K562 (cell line): ENCODE results near the gene ABHD8. TPM values are rescaled to one million over a fixed set of nuclear protein-coding genes. Genes with fewer than 3 reads are reported as not detected.
A peak's percentile ranks its signal among the peaks of the same experiment; 100 is the strongest.

Experiments used
- BRCA1 ChIP-seq, 2 experiments: fragments of 450-650 bp in 1 of 2; sonication (generic) in 1 of 2; formaldehyde crosslinking in 1 of 2; IDR thresholded peaks; 2 replicates each; pipeline versions ENCODE4 v1.5.0 to v1.6.1; 2017 to 2020; ENCODE audit warnings: mild to moderate bottlenecking in 1 of 2, missing genetic modification reagents in 1 of 2
- COPS2 ChIP-seq: fragments of 450-650 bp; conservative IDR thresholded peaks from 2 replicates; pipeline ENCODE4 v1.6.1; 2016; ENCODE audit warnings: mild to moderate bottlenecking, moderate library complexity
- ERF ChIP-seq: fragments of 450-650 bp; formaldehyde crosslinking; IDR thresholded peaks from 2 replicates; pipeline ENCODE4 v1.4.0; 2020; ENCODE audit warnings: mild to moderate bottlenecking, mixed read lengths
- ETV6 ChIP-seq, 3 experiments: fragments of 150-350 bp in 1 of 3; sonication (generic) in 1 of 3; formaldehyde crosslinking in 1 of 3; IDR thresholded peaks; 2 replicates each; pipeline versions ENCODE4 v1.6.1 to v1.8.0; 2014 to 2022; ENCODE audit warnings: borderline replicate concordance in 2 of 3, low read depth in 2 of 3, antibody characterized with exemption in 1 of 3, low read length in 1 of 3, mild to moderate bottlenecking in 1 of 3, missing genetic modification reagents in 1 of 3
- FOXA3 ChIP-seq, 2 experiments: fragments of 450-650 bp in 1 of 2; sonication (generic) in 1 of 2; formaldehyde crosslinking; IDR thresholded peaks in 1 of 2; conservative IDR thresholded peaks in 1 of 2; 2 replicates each; pipeline versions ENCODE4 v1.4.0 to v1.8.0; 2020 to 2022; ENCODE audit warnings: mild to moderate bottlenecking in 2 of 2, missing genetic modification reagents in 1 of 2
- GABPB2 ChIP-seq: fragments of 250-450 bp; sonication (Bioruptor Pico); conservative IDR thresholded peaks from 2 replicates; pipeline ENCODE4 v1.5.1; 2021; ENCODE audit warnings: mild to moderate bottlenecking
- JUND ChIP-seq, 2 experiments: IDR thresholded peaks; 2 replicates in 1 of 2; 3 replicates in 1 of 2; pipeline ENCODE4 v1.6.1; 2011; ENCODE audit warnings: borderline replicate concordance in 2 of 2, low read depth in 2 of 2, low read length in 2 of 2, improper control_type of control experiment in 1 of 2, missing biosample characterization in 1 of 2, missing genetic modification characterization in 1 of 2, missing genetic modification reagents in 1 of 2
- PCBP2 ChIP-seq: fragments of 200-400 bp; formaldehyde crosslinking; IDR thresholded peaks from 2 replicates; pipeline ENCODE4 v1.6.1; 2018; ENCODE audit warnings: low read length, low read depth, mild to moderate bottlenecking, moderate library complexity; ENCODE audit not compliant: poor library complexity, severe bottlenecking
- PHF21A ChIP-seq: fragments of 450-650 bp; IDR thresholded peaks from 2 replicates; pipeline ENCODE4 v1.6.1; 2017; ENCODE audit warnings: low read depth, borderline replicate concordance
- POLR2H ChIP-seq: IDR thresholded peaks from 2 replicates; pipeline ENCODE4 v1.6.1; 2016; ENCODE audit warnings: missing genetic modification characterization, low read depth, mild to moderate bottlenecking, control low read depth, missing compliant biosample characterization, moderate library complexity
- PPARD ChIP-seq: fragments of 250-450 bp; sonication (Bioruptor Pico); IDR thresholded peaks from 2 replicates; pipeline ENCODE4 v1.8.0; 2022; ENCODE audit warnings: inconsistent platforms, mild to moderate bottlenecking, moderate library complexity
- TAL1 ChIP-seq: fragments of 450-650 bp; IDR thresholded peaks from 2 replicates; pipeline ENCODE4 v1.6.1; 2016; ENCODE audit warnings: mild to moderate bottlenecking
- TEAD2 ChIP-seq: fragments of 450-650 bp; IDR thresholded peaks from 2 replicates; pipeline ENCODE4 v1.6.1; 2016; ENCODE audit warnings: missing genetic modification characterization, control low read depth, missing compliant biosample characterization
- XRCC5 ChIP-seq: fragments of 200-400 bp; formaldehyde crosslinking; IDR thresholded peaks from 2 replicates; pipeline ENCODE4 v1.6.1; 2017; ENCODE audit warnings: low read depth, mild to moderate bottlenecking, low read length
- ZNF133 ChIP-seq: fragments of 250-450 bp; sonication (Bioruptor Pico); IDR thresholded peaks from 2 replicates; pipeline ENCODE4 v1.4.0; 2020; ENCODE audit warnings: mild to moderate bottlenecking
- ZNF217 ChIP-seq: sonication (generic); formaldehyde crosslinking; IDR thresholded peaks from 2 replicates; pipeline ENCODE4 v1.8.0; 2022; ENCODE audit warnings: mild to moderate bottlenecking, missing genetic modification reagents
- ZNF311 ChIP-seq: fragments of 250-450 bp; sonication (Bioruptor Pico); IDR thresholded peaks from 2 replicates; pipeline ENCODE4 v1.4.0; 2020; ENCODE audit warnings: mild to moderate bottlenecking, moderate library complexity
- polyA plus RNA-seq, 8 experiments: library from polyadenylated mRNA; depleted of rRNA in 4 of 8; stranded (reverse) in 5 of 8; unstranded in 3 of 8; fragments of >200 nt; fragmentation: Nextera tagmentation in 2 of 8; fragmentation: Illumina TruSeq in 1 of 8; extraction: Ambion mirVana in 2 of 8; extraction: Trizol in 1 of 8; gene quantifications; 2 replicates each; pipeline versions ENCODE4 v1.2.1 to v1.2.3, GENCODE V29; 2011 to 2014; ENCODE audit warnings: inconsistent platforms in 1 of 8, missing spikeins in 1 of 8
- total RNA-seq, 7 experiments: library from RNA; depleted of rRNA in 6 of 7; stranded (reverse); fragments of >200 nt in 6 of 7; fragmentation: Illumina TruSeq in 2 of 7; extraction: Trizol in 2 of 7; gene quantifications; 2 replicates each; pipeline versions ENCODE4 v1.2.1 to v1.2.3, GENCODE V29; 2011 to 2021; ENCODE audit warnings: low replicate concordance in 1 of 7
- TF ChIP-seq, protein P1 (sequence below): fragments of 250-450 bp; sonication (Bioruptor Pico); IDR thresholded peaks from 2 replicates; pipeline ENCODE4 v1.9.0; 2021; ENCODE audit warnings: mild to moderate bottlenecking
- TF ChIP-seq, protein P2 (sequence below): fragments of 450-650 bp; IDR thresholded peaks from 2 replicates; pipeline ENCODE4 v1.6.1; 2016
- TF ChIP-seq, protein P3 (sequence below): fragments of 250-450 bp; sonication (Bioruptor Pico); IDR thresholded peaks from 2 replicates; pipeline ENCODE4 v1.5.0; 2021; ENCODE audit warnings: mild to moderate bottlenecking, borderline replicate concordance
- TF ChIP-seq, protein P4 (sequence below): fragments of 450-650 bp; IDR thresholded peaks from 2 replicates; pipeline ENCODE4 v1.7.0; 2016; ENCODE audit warnings: borderline replicate concordance

The ABHD8 gene
- total and polyA plus RNA-seq, 9 of the 15 experiments (the other 6 are each of a cell fraction or from before 2014, with no cell fraction given) = 0.04 to 6.6 (median 2.0) TPM; not detected in 1

DNA sequence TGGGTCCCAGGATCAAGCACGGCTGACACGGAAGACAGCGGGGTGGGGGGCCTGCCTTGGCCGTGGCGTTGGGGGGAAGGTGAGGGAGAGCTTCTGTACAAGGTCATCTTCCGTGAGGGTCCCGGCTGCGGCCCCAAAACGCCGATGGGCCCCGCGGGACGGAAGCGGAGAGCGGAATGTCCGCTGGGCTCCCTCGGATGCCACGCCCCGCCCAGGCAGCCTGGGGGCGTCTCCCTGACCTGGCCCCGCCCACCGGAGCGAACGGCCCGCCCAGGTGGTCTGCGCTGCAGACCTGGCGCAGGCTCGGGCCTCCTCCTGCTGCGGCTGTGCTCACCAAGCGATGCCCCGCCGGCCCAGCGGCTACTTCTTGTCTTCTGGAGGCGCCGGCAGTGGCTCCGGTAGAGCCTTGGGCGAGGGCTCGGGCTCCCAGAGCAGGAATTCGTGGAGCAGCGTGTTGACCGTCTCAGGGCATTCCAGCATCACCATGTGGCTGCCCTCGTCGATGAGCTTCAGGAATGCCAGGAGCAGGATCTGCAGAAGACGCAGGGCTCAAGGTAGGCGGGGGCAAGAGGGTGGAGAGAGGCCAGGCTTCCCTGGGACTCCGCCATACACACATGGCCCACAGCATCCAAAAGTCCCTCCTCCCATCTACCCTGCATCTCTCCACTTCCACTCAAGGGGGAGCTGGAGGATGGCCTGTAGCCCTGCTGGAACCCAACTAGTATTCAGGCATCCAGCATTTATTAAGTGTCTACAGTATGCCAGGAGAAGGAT is 10.7 kb downstream of the ABHD8 start (continued):
- TF ChIP-seq PCBP2 (no peak), ZNF133 (CRISPR knock-in tag) (no peak), ZNF217 (CRISPR knock-in tag) (no peak), POLR2H (no peak), PHF21A (no peak), TAL1 (no peak), PPARD (CRISPR knock-in tag) (no peak), GABPB2 (CRISPR knock-in tag) (no peak), FOXA3 (CRISPR knock-in tag; conservative IDR thresholded peaks at IDR 0.05 in 1 of 2, IDR thresholded peaks at IDR 0.05 in 1 of 2) (no peak), ZNF311 (CRISPR knock-in tag) (no peak), BRCA1 (IDR thresholded peaks at IDR 0.05) (no peak), BRCA1 (CRISPR knock-in tag; IDR thresholded peaks at IDR 0.05) (no peak), XRCC5 (no peak), COPS2 (no peak), ERF (no peak), TEAD2 (tag) (no peak), ETV6 (IDR thresholded peaks at IDR 0.05; ENCODE audit: borderline replicate concordance in 1 of 2, low read depth in 2 of 2, low read length in 1 of 2) (no peak), ETV6 (CRISPR knock-in tag; IDR thresholded peaks at IDR 0.05; ENCODE audit: borderline replicate concordance) (no peak), JUND (IDR thresholded peaks at IDR 0.05; ENCODE audit: borderline replicate concordance, low read depth, low read length) (peak; percentile 61), JUND (tag; IDR thresholded peaks at IDR 0.05; ENCODE audit: borderline replicate concordance, low read depth, low read length) (no peak; the same call in 2 of the 3 replicates)
- TF ChIP-seq, protein P1, sequence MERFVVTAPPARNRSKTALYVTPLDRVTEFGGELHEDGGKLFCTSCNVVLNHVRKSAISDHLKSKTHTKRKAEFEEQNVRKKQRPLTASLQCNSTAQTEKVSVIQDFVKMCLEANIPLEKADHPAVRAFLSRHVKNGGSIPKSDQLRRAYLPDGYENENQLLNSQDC (CRISPR knock-in tag) = no peak
- TF ChIP-seq, protein P2, sequence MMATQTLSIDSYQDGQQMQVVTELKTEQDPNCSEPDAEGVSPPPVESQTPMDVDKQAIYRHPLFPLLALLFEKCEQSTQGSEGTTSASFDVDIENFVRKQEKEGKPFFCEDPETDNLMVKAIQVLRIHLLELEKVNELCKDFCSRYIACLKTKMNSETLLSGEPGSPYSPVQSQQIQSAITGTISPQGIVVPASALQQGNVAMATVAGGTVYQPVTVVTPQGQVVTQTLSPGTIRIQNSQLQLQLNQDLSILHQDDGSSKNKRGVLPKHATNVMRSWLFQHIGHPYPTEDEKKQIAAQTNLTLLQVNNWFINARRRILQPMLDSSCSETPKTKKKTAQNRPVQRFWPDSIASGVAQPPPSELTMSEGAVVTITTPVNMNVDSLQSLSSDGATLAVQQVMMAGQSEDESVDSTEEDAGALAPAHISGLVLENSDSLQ = no peak
- TF ChIP-seq, protein P3, sequence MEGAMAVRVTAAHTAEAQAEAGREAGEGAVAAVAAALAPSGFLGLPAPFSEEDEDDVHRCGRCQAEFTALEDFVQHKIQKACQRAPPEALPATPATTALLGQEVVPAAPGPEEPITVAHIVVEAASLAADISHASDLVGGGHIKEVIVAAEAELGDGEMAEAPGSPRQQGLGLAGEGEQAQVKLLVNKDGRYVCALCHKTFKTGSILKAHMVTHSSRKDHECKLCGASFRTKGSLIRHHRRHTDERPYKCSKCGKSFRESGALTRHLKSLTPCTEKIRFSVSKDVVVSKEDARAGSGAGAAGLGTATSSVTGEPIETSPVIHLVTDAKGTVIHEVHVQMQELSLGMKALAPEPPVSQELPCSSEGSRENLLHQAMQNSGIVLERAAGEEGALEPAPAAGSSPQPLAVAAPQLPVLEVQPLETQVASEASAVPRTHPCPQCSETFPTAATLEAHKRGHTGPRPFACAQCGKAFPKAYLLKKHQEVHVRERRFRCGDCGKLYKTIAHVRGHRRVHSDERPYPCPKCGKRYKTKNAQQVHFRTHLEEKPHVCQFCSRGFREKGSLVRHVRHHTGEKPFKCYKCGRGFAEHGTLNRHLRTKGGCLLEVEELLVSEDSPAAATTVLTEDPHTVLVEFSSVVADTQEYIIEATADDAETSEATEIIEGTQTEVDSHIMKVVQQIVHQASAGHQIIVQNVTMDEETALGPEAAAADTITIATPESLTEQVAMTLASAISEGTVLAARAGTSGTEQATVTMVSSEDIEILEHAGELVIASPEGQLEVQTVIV = no peak
- TF ChIP-seq, protein P4, sequence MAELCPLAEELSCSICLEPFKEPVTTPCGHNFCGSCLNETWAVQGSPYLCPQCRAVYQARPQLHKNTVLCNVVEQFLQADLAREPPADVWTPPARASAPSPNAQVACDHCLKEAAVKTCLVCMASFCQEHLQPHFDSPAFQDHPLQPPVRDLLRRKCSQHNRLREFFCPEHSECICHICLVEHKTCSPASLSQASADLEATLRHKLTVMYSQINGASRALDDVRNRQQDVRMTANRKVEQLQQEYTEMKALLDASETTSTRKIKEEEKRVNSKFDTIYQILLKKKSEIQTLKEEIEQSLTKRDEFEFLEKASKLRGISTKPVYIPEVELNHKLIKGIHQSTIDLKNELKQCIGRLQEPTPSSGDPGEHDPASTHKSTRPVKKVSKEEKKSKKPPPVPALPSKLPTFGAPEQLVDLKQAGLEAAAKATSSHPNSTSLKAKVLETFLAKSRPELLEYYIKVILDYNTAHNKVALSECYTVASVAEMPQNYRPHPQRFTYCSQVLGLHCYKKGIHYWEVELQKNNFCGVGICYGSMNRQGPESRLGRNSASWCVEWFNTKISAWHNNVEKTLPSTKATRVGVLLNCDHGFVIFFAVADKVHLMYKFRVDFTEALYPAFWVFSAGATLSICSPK = no peak
